ENCODE results near the gene CATSPERZ.

- TF ChIP-seq CTCF (IDR thresholded peaks at IDR 0.05; ENCODE audit: poor library complexity) (no peak), EZH2phosphoT487 (IDR thresholded peaks at IDR 0.05; ENCODE audit: low read depth, severe bottlenecking, unreplicated experiment) (no peak)
Measured at GRCh38 chr11:64340671-64341335, 40.6 kb downstream of the CATSPERZ start.

Measured in hepatocyte (in vitro differentiated cells).